Immature natural killer cell (primary cell): Measurements from ENCODE around the gene SLC49A3. TPM values are rescaled to one million over a fixed set of nuclear protein-coding genes. Genes with fewer than 3 reads are reported as not detected.
"Not testable (repeated sequence)": the region's sequence is repeated elsewhere in the genome, so short reads cannot be mapped to it uniquely, and the experiment has no call there.

Experiments used
- DNase-seq, 3 donors: peaks; one replicate each; pipeline ENCODE4 v3.0.0; 2022; ENCODE audit warnings: mixed read lengths in 1 of 3
- H3K27ac Mint-ChIP-seq, 6 donors: one replicate each; pipeline ENCODE4 v1.8.0; 2020; ENCODE audit warnings: mixed read lengths in 6 of 6, mild to moderate bottlenecking in 5 of 6, inconsistent platforms in 4 of 6, moderate library complexity in 3 of 6
- H3K27me3 Mint-ChIP-seq, 3 donors: one replicate each; pipeline ENCODE4 v1.8.0; 2020 to 2021; ENCODE audit warnings: low read depth in 3 of 3, mild to moderate bottlenecking in 3 of 3, mixed read lengths in 3 of 3, moderate library complexity in 3 of 3, inconsistent platforms in 1 of 3
- H3K36me3 Mint-ChIP-seq, 3 donors: one replicate each; pipeline ENCODE4 v1.8.0; 2020; ENCODE audit warnings: mixed read lengths in 3 of 3, inconsistent platforms in 2 of 3, mild to moderate bottlenecking in 2 of 3
- H3K4me1 Mint-ChIP-seq, 2 donors: one replicate each; pipeline ENCODE4 v1.8.0; 2020; ENCODE audit warnings: inconsistent platforms in 2 of 2, mild to moderate bottlenecking in 2 of 2, mixed read lengths in 2 of 2, moderate library complexity in 1 of 2
- H3K4me3 Mint-ChIP-seq, 5 donors: one replicate each; pipeline ENCODE4 v1.8.0; 2020; ENCODE audit warnings: mild to moderate bottlenecking in 5 of 5, mixed read lengths in 5 of 5, inconsistent platforms in 3 of 5, moderate library complexity in 3 of 5
- H3K9me3 Mint-ChIP-seq, 6 donors: one replicate each; pipeline ENCODE4 v1.8.0; 2020; ENCODE audit warnings: mild to moderate bottlenecking in 6 of 6, mixed read lengths in 6 of 6, inconsistent platforms in 4 of 6, moderate library complexity in 3 of 6
- polyA plus RNA-seq, 3 donors: library from polyadenylated mRNA; unstranded; fragments of 300-500 nt; fragmentation: Illumina TruSeq; gene quantifications; one replicate each; pipeline ENCODE4 v1.2.3, GENCODE V29; 2021

Gene SLC49A3
- polyA plus RNA-seq, 3 donors from 2014 or later, result 3.8 to 7.1 (median 6.1) TPM

GRCh38 chr4:650951-651883 is 37.7 kb downstream of the SLC49A3 start:
- DNase-seq, result no peak
- no peaks in the 10 kb centered on the region for H3K36me3 Mint-ChIP-seq
- H3K4me3 Mint-ChIP-seq, result no peak overlapping the region
- no peak overlapping the region for H3K27ac Mint-ChIP-seq
- no peaks in the 10 kb centered on the region for H3K4me1 Mint-ChIP-seq
- H3K9me3 Mint-ChIP-seq, result no peaks in the 10 kb centered on the region
- peaks cover 3 to 12% (median 8%) of the 10 kb centered on the region in 3 donors for H3K27me3 Mint-ChIP-seq

GRCh38 chr4:650461-650860 is 38.5 kb downstream of the SLC49A3 start:
- peaks cover 5 to 12% (median 7%) of the 10 kb centered on the region in 3 donors for H3K27me3 Mint-ChIP-seq
- no peaks in the 10 kb centered on the region for H3K4me1 Mint-ChIP-seq
- no peak for DNase-seq
- no peaks in the 10 kb centered on the region for H3K9me3 Mint-ChIP-seq
- H3K36me3 Mint-ChIP-seq, result no peaks in the 10 kb centered on the region
- no peak overlapping the region for H3K4me3 Mint-ChIP-seq
- no peak overlapping the region for H3K27ac Mint-ChIP-seq

GRCh38 chr4:649751-650310 is 39.1 kb downstream of the SLC49A3 start:
- Mint-ChIP-seq H3K9me3 (no peaks in the 10 kb centered on the region), H3K4me1 (no peaks in the 10 kb centered on the region), H3K36me3 (no peaks in the 10 kb centered on the region), H3K27ac (no peak overlapping the region), H3K4me3 (no peak overlapping the region), H3K27me3 (peaks cover 5 to 12% (median 10%) of the 10 kb centered on the region in 3 donors)
- DNase-seq, result no peak

- H3K27me3 Mint-ChIP-seq, result peaks cover 5 to 12% (median 11%) of the 10 kb centered on the region in 3 donors
- no peaks in the 10 kb centered on the region for H3K4me1 Mint-ChIP-seq
- no peak for DNase-seq
- no peaks in the 10 kb centered on the region for H3K9me3 Mint-ChIP-seq
- H3K27ac Mint-ChIP-seq, result no peak overlapping the region
- no peak overlapping the region for H3K4me3 Mint-ChIP-seq
- H3K36me3 Mint-ChIP-seq, result no peaks in the 10 kb centered on the region
These were observed 39.7 kb downstream of the SLC49A3 start for GRCh38 chr4:649293-649625.

GRCh38 chr4:648579-649292 is 40.2 kb downstream of the SLC49A3 start:
- Mint-ChIP-seq H3K27me3 (peaks cover 5 to 11% (median 11%) of the 10 kb centered on the region in 3 donors), H3K36me3 (no peaks in the 10 kb centered on the region), H3K4me3 (no peak overlapping the region), H3K9me3 (no peaks in the 10 kb centered on the region), H3K27ac (no peak overlapping the region), H3K4me1 (no peaks in the 10 kb centered on the region)
- DNase-seq, result no peak

- peaks cover 0 to 3% (median 0%) of the 10 kb centered on the region in 6 donors for H3K9me3 Mint-ChIP-seq
- H3K27me3 Mint-ChIP-seq, result peaks cover 5 to 11% (median 7%) of the 10 kb centered on the region in 3 donors
- H3K4me3 Mint-ChIP-seq, result no peak overlapping the region
- no peak for DNase-seq
- no peaks in the 10 kb centered on the region for H3K4me1 Mint-ChIP-seq
- H3K36me3 Mint-ChIP-seq, result no peaks in the 10 kb centered on the region
- no peak overlapping the region for H3K27ac Mint-ChIP-seq
These were observed 41.5 kb downstream of the SLC49A3 start for GRCh38 chr4:647481-647880.

GRCh38 chr4:646460-646859 is 42.5 kb downstream of the SLC49A3 start:
- Mint-ChIP-seq H3K27ac (no peak overlapping the region), H3K27me3 (peaks cover 5 to 11% (median 7%) of the 10 kb centered on the region in 3 donors), H3K36me3 (no peaks in the 10 kb centered on the region), H3K4me1 (no peaks in the 10 kb centered on the region), H3K9me3 (peaks cover 0 to 3% (median 0%) of the 10 kb centered on the region in 6 donors), H3K4me3 (peak overlapping the region in 3 of 5 donors; percentile 26 to 42 (median 34))
- no peak for DNase-seq

GRCh38 chr4:642366-642765 is 46.6 kb downstream of the SLC49A3 start:
- H3K27ac Mint-ChIP-seq, DNase-seq, H3K9me3 Mint-ChIP-seq, H3K4me1 Mint-ChIP-seq, H3K4me3 Mint-ChIP-seq, H3K36me3 Mint-ChIP-seq: not testable (repeated sequence)
- H3K27me3 Mint-ChIP-seq, result peaks cover 5 to 16% (median 7%) of the 10 kb centered on the region in 3 donors

GRCh38 chr4:637536-638280 is 51.2 kb downstream of the SLC49A3 start:
- Mint-ChIP-seq H3K27me3 (peaks cover 0 to 6% (median 0%) of the 10 kb centered on the region in 3 donors), H3K4me3 (no peak overlapping the region), H3K4me1 (no peaks in the 10 kb centered on the region), H3K27ac (no peak overlapping the region), H3K9me3 (peaks cover 0 to 4% (median 0%) of the 10 kb centered on the region in 6 donors), H3K36me3 (no peaks in the 10 kb centered on the region)
- no peak for DNase-seq

GRCh38 chr4:636628-637159 is 52.3 kb downstream of the SLC49A3 start:
- Mint-ChIP-seq H3K36me3 (no peaks in the 10 kb centered on the region), H3K4me3 (no peak overlapping the region), H3K27me3 (peaks cover 0 to 6% (median 0%) of the 10 kb centered on the region in 3 donors), H3K9me3 (peaks cover 0 to 4% (median 0%) of the 10 kb centered on the region in 6 donors), H3K4me1 (no peaks in the 10 kb centered on the region), H3K27ac (no peak overlapping the region)
- DNase-seq, result no peak

GRCh38 chr4:635851-636627 is 52.9 kb downstream of the SLC49A3 start:
- no peaks in the 10 kb centered on the region for H3K4me1 Mint-ChIP-seq
- H3K9me3 Mint-ChIP-seq, result peaks cover 0 to 3% (median under 1%) of the 10 kb centered on the region in 6 donors
- H3K36me3 Mint-ChIP-seq, result no peaks in the 10 kb centered on the region
- no peak overlapping the region for H3K4me3 Mint-ChIP-seq
- H3K27ac Mint-ChIP-seq, result no peak overlapping the region
- no peak for DNase-seq
- peaks cover 0 to 4% (median 3%) of the 10 kb centered on the region in 3 donors for H3K27me3 Mint-ChIP-seq

- not testable (repeated sequence) for DNase-seq, H3K4me3 Mint-ChIP-seq, H3K9me3 Mint-ChIP-seq, H3K27me3 Mint-ChIP-seq, H3K4me1 Mint-ChIP-seq, H3K36me3 Mint-ChIP-seq, H3K27ac Mint-ChIP-seq
These were observed 53.7 kb downstream of the SLC49A3 start for GRCh38 chr4:635066-635835.
